ENCODE results near the gene HLA-DQA2. TPM values are rescaled to one million over a fixed set of nuclear protein-coding genes. Genes with fewer than 3 reads are reported as not detected.

Gene HLA-DQA2
- total and polyA plus RNA-seq, 4 donors = 0.16 to 0.32 (median 0.23) TPM; not detected in 1

DNA sequence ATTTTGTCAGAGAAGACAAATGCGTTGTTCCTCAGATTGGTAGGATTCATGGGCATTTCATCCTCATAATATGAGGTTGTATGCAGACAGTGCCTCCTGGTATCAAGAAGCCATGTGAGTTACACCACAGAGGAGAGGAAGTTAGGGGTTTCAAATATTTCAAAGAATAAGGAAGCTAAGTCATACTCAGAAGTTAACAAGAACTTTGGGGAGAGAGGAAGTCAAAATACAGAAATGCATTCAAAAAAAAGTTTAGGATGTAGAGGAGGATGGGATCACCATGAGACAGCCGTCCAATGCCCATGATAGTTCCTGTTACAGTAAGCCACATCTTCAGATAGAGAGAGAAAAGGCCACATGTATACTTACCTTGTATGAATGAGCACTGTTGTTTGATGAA, 53.3 kb downstream of the HLA-DQA2 start:
- TF ChIP-seq HNF4A (conservative IDR thresholded peaks at IDR 0.05) (no peak), TAF1 (conservative IDR thresholded peaks at IDR 0.05) (no peak), FOXA1 (IDR thresholded peaks at IDR 0.05) (no peak), HNF4G (IDR thresholded peaks at IDR 0.05) (no peak), RXRA (IDR thresholded peaks at IDR 0.05) (no peak), SP1 (IDR thresholded peaks at IDR 0.05) (no peak), NR2F2 (IDR thresholded peaks at IDR 0.05) (no peak), MAX (IDR thresholded peaks at IDR 0.05) (no peak), CTCF (IDR thresholded peaks at IDR 0.05; ENCODE audit: low read depth, low read length, missing input control) (no peak), GABPA (IDR thresholded peaks at IDR 0.05 in 1 of 2, conservative IDR thresholded peaks at IDR 0.05 in 1 of 2) (no peak), RAD21 (IDR thresholded peaks at IDR 0.05) (no peak), EGR1 (IDR thresholded peaks at IDR 0.05; ENCODE audit: low read depth in 2 of 2) (no peak), ATF3 (IDR thresholded peaks at IDR 0.05) (no peak), JUND (IDR thresholded peaks at IDR 0.05) (no peak), YY1 (IDR thresholded peaks at IDR 0.05) (no peak), FOXA2 (IDR thresholded peaks at IDR 0.05) (no peak)
- TF ChIP-seq, protein P1, sequence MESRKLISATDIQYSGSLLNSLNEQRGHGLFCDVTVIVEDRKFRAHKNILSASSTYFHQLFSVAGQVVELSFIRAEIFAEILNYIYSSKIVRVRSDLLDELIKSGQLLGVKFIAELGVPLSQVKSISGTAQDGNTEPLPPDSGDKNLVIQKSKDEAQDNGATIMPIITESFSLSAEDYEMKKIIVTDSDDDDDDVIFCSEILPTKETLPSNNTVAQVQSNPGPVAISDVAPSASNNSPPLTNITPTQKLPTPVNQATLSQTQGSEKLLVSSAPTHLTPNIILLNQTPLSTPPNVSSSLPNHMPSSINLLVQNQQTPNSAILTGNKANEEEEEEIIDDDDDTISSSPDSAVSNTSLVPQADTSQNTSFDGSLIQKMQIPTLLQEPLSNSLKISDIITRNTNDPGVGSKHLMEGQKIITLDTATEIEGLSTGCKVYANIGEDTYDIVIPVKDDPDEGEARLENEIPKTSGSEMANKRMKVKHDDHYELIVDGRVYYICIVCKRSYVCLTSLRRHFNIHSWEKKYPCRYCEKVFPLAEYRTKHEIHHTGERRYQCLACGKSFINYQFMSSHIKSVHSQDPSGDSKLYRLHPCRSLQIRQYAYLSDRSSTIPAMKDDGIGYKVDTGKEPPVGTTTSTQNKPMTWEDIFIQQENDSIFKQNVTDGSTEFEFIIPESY (IDR thresholded peaks at IDR 0.05) = no peak
- TF ChIP-seq, protein P2, sequence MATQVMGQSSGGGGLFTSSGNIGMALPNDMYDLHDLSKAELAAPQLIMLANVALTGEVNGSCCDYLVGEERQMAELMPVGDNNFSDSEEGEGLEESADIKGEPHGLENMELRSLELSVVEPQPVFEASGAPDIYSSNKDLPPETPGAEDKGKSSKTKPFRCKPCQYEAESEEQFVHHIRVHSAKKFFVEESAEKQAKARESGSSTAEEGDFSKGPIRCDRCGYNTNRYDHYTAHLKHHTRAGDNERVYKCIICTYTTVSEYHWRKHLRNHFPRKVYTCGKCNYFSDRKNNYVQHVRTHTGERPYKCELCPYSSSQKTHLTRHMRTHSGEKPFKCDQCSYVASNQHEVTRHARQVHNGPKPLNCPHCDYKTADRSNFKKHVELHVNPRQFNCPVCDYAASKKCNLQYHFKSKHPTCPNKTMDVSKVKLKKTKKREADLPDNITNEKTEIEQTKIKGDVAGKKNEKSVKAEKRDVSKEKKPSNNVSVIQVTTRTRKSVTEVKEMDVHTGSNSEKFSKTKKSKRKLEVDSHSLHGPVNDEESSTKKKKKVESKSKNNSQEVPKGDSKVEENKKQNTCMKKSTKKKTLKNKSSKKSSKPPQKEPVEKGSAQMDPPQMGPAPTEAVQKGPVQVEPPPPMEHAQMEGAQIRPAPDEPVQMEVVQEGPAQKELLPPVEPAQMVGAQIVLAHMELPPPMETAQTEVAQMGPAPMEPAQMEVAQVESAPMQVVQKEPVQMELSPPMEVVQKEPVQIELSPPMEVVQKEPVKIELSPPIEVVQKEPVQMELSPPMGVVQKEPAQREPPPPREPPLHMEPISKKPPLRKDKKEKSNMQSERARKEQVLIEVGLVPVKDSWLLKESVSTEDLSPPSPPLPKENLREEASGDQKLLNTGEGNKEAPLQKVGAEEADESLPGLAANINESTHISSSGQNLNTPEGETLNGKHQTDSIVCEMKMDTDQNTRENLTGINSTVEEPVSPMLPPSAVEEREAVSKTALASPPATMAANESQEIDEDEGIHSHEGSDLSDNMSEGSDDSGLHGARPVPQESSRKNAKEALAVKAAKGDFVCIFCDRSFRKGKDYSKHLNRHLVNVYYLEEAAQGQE (IDR thresholded peaks at IDR 0.05) = no peak
- WGBS = 57% methylated on average over 2 of the region's 2 CpGs

More for the DNA sequence above, 53.3 kb downstream of the HLA-DQA2 start:
- peaks cover 0 to 9% (median 7%) of the 10 kb centered on the region in 4 donors for H3K4me1 ChIP-seq (ENCODE audit: control insufficient read depth in 4 of 4, insufficient read depth in 4 of 4, low read length in 3 of 4)
- no peak overlapping the region for H3K4me3 ChIP-seq (ENCODE audit: low read depth in 1 of 3, low read length in 3 of 3)
- no peak for DNase-seq (ENCODE audit: low spot score)
- H3K27me3 ChIP-seq (ENCODE audit: control insufficient read depth in 4 of 4, insufficient read depth in 4 of 4, low read length in 3 of 4) = peaks cover 0 to 6% (median 2%) of the 10 kb centered on the region in 4 donors
- no peak overlapping the region for H3K9ac ChIP-seq (ENCODE audit: low read depth in 1 of 2, low read length in 2 of 2)
- H3K36me3 ChIP-seq (ENCODE audit: control insufficient read depth in 4 of 4, insufficient read depth in 3 of 4, low read depth in 1 of 4, low read length in 3 of 4) = no peaks in the 10 kb centered on the region
- H3K27ac ChIP-seq (ENCODE audit: low read depth in 1 of 2, low read length in 2 of 2) = no peak overlapping the region
- no peaks in the 10 kb centered on the region for H3K9me3 ChIP-seq (ENCODE audit: control insufficient read depth in 4 of 4, low read length in 3 of 4)

Small RNA genes within 50 kb of the gene (small RNA-seq; reads per million reads assigned to genes)
- gene MIR3135B = not detected

Other genes starting within 250 kb of the HLA-DQA2 start
- 10 to 100 TPM in 1 of 2 donors, 1 to 10 TPM in 1; 3.8 to 42.9 TPM for gene HLA-DRB5, start 211.1 kb upstream of the HLA-DQA2 start, total RNA-seq
- 1 to 10 TPM in 1 of 2 donors, under 1 TPM in 1; 0.36 to 1.8 TPM for gene HLA-DRB5, start 211.1 kb upstream of the HLA-DQA2 start, polyA plus RNA-seq
- gene HLA-DRB1, start 151.5 kb upstream of the HLA-DQA2 start, total RNA-seq = 10 to 100 TPM; 37.0 to 46.1 TPM
- gene HLA-DRB1, start 151.5 kb upstream of the HLA-DQA2 start, polyA plus RNA-seq = 10 to 100 TPM; 26.0 to 35.7 TPM
- gene HLA-DQA1, start 104.0 kb upstream of the HLA-DQA2 start, total RNA-seq = 10 to 100 TPM in 1 of 2 donors, 1 to 10 TPM in 1; 8.5 to 19.9 TPM
- 10 to 100 TPM in 1 of 2 donors, 1 to 10 TPM in 1; 2.1 to 10.2 TPM for gene HLA-DQA1, start 104.0 kb upstream of the HLA-DQA2 start, polyA plus RNA-seq
- 10 to 100 TPM; 12.1 to 12.4 TPM for gene HLA-DQB1, start 74.7 kb upstream of the HLA-DQA2 start, total RNA-seq
- 1 to 10 TPM; 1.9 to 2.4 TPM for gene HLA-DQB1, start 74.7 kb upstream of the HLA-DQA2 start, polyA plus RNA-seq
- gene HLA-DQB2, start 22.1 kb downstream of the HLA-DQA2 start, total RNA-seq = not detected
- under 1 TPM in 1 of 2 donors, not detected in 1; 0.32 TPM for gene HLA-DQB2, start 22.1 kb downstream of the HLA-DQA2 start, polyA plus RNA-seq
- under 1 TPM in 1 of 2 donors, not detected in 1; 0.25 TPM for gene HLA-DOB, start 75.6 kb downstream of the HLA-DQA2 start, total RNA-seq
- gene HLA-DOB, start 75.6 kb downstream of the HLA-DQA2 start, polyA plus RNA-seq = under 1 TPM; 0.16 to 0.67 TPM
- gene TAP2, start 97.3 kb downstream of the HLA-DQA2 start, total RNA-seq = 1 to 10 TPM; 5.1 to 7.7 TPM
- gene TAP2, start 97.3 kb downstream of the HLA-DQA2 start, polyA plus RNA-seq = 10 to 100 TPM in 1 of 2 donors, 1 to 10 TPM in 1; 2.2 to 14.9 TPM
- 10 to 100 TPM; 19.9 to 39.1 TPM for gene PSMB8, start 102.7 kb downstream of the HLA-DQA2 start, total RNA-seq
- 10 to 100 TPM; 49.0 to 75.1 TPM for gene PSMB8, start 102.7 kb downstream of the HLA-DQA2 start, polyA plus RNA-seq
- 10 to 100 TPM in 1 of 2 donors, 1 to 10 TPM in 1; 9.8 to 18.2 TPM for gene TAP1, start 112.3 kb downstream of the HLA-DQA2 start, total RNA-seq
- 10 to 100 TPM; 10.3 to 14.3 TPM for gene TAP1, start 112.3 kb downstream of the HLA-DQA2 start, polyA plus RNA-seq
- gene PSMB9, start 112.8 kb downstream of the HLA-DQA2 start, total RNA-seq = 10 to 100 TPM; 11.7 to 13.4 TPM
- gene PSMB9, start 112.8 kb downstream of the HLA-DQA2 start, polyA plus RNA-seq = 10 to 100 TPM; 27.1 to 31.6 TPM
- gene HLA-DMB, start 199.6 kb downstream of the HLA-DQA2 start, total RNA-seq = 10 to 100 TPM in 1 of 2 donors, 1 to 10 TPM in 1; 8.1 to 13.1 TPM
- 1 to 10 TPM; 2.8 to 7.3 TPM for gene HLA-DMB, start 199.6 kb downstream of the HLA-DQA2 start, polyA plus RNA-seq
- gene HLA-DMA, start 211.7 kb downstream of the HLA-DQA2 start, total RNA-seq = 1 to 10 TPM; 6.2 to 7.8 TPM
- gene HLA-DMA, start 211.7 kb downstream of the HLA-DQA2 start, polyA plus RNA-seq = 10 to 100 TPM in 1 of 2 donors, 1 to 10 TPM in 1; 10.0 to 15.1 TPM
- gene BRD2, start 227.2 kb downstream of the HLA-DQA2 start, total RNA-seq = 100 to 1,000 TPM in 1 of 2 donors, 10 to 100 TPM in 1; 46.0 to 100 TPM
- 10 to 100 TPM; 29.8 to 54.4 TPM for gene BRD2, start 227.2 kb downstream of the HLA-DQA2 start, polyA plus RNA-seq

Measured in liver (tissue), 10 donors.